Osteoblast (primary cell): Measurements from ENCODE around the gene NRAP. TPM values are rescaled to one million over a fixed set of nuclear protein-coding genes. Genes with fewer than 3 reads are reported as not detected.

Experiments
- DNase-seq: peaks from one replicate; pipeline ENCODE4 v3.0.0; 2011; ENCODE audit warnings: low spot score, mixed read lengths; ENCODE audit not compliant: insufficient read length; ENCODE audit errors: missing footprints
- H2AFZ ChIP-seq: 2 replicates; pipeline ENCODE4 v1.6.0; 2011; ENCODE audit warnings: mild to moderate bottlenecking, low read length
- H3K27ac ChIP-seq: 2 replicates; pipeline ENCODE4 v1.5.1; 2011; ENCODE audit warnings: mild to moderate bottlenecking, low read depth, low read length, moderate library complexity
- H3K27me3 ChIP-seq: 2 replicates; pipeline ENCODE4 v1.6.0; 2012; ENCODE audit warnings: mild to moderate bottlenecking, control low read depth, inconsistent platforms, low read length, moderate library complexity; ENCODE audit not compliant: insufficient read depth
- H3K36me3 ChIP-seq: 2 replicates; pipeline ENCODE4 v1.5.1; 2011; ENCODE audit warnings: mild to moderate bottlenecking, low read length, control low read depth, moderate library complexity; ENCODE audit not compliant: insufficient read depth
- H3K4me1 ChIP-seq: 2 replicates; pipeline ENCODE4 v1.5.1; 2011; ENCODE audit warnings: mild to moderate bottlenecking, low read length, control low read depth, moderate library complexity; ENCODE audit not compliant: insufficient read depth
- H3K4me2 ChIP-seq: 2 replicates; pipeline ENCODE4 v1.6.0; 2011; ENCODE audit warnings: mild to moderate bottlenecking, low read length; ENCODE audit not compliant: insufficient read depth
- H3K4me3 ChIP-seq: fragments of 200-600 bp; sonication (generic); 3 replicates; pipeline ENCODE4 v1.5.1; 2012; ENCODE audit warnings: mild to moderate bottlenecking, low read length, inconsistent platforms; ENCODE audit not compliant: insufficient read depth
- H3K79me2 ChIP-seq: 2 replicates; pipeline ENCODE4 v1.6.0; 2012; ENCODE audit warnings: mild to moderate bottlenecking, low read length, control low read depth, inconsistent platforms; ENCODE audit not compliant: insufficient read depth
- H3K9me3 ChIP-seq: 2 replicates; pipeline ENCODE4 v1.5.1; 2011; ENCODE audit warnings: low read depth, low read length, control low read depth
- H4K20me1 ChIP-seq: 2 replicates; pipeline ENCODE4 v1.6.0; 2012; ENCODE audit warnings: mild to moderate bottlenecking, low read length, control low read depth; ENCODE audit not compliant: insufficient read depth
- total RNA-seq: library from RNA; depleted of rRNA; stranded (reverse); fragments of >200 nt; gene quantifications from 2 replicates; pipeline ENCODE4 v1.2.3, GENCODE V29; 2012
- TF ChIP-seq, protein P1 (sequence below): IDR thresholded peaks from 2 replicates; pipeline ENCODE4 v1.5.1; 2011; ENCODE audit warnings: mild to moderate bottlenecking, low read depth, low read length, moderate library complexity; ENCODE audit errors: extremely low read depth

Gene NRAP
- total RNA-seq, 1 donor = not detected

GRCh38 chr10:113679463-113680189 is 15.8 kb upstream of the NRAP start, which contains the start of gene CASP7:
CASP7 (plus strand) TSS chr10:113679912; CDS start chr10:113697494, 17,582 bp downstream.
- peak; percentile 90 for DNase-seq
- Histone ChIP-seq H3K4me2 (peak within 1 kb of the TSS; percentile 92), H4K20me1 (peaks cover 14% of the 10 kb centered on the region), H3K79me2 (peaks cover 30% of the 10 kb centered on the region), H3K4me3 (peak within 1 kb of the TSS; percentile 100), H3K4me1 (peaks cover 11% of the 10 kb centered on the region), H3K27ac (peak within 1 kb of the TSS; percentile 86), H3K36me3 (no peaks in the 10 kb centered on the region), H3K27me3 (no peaks in the 10 kb centered on the region), H2AFZ (peak within 1 kb of the TSS; percentile 100), H3K9me3 (no peaks in the 10 kb centered on the region)
- TF ChIP-seq, protein P1, sequence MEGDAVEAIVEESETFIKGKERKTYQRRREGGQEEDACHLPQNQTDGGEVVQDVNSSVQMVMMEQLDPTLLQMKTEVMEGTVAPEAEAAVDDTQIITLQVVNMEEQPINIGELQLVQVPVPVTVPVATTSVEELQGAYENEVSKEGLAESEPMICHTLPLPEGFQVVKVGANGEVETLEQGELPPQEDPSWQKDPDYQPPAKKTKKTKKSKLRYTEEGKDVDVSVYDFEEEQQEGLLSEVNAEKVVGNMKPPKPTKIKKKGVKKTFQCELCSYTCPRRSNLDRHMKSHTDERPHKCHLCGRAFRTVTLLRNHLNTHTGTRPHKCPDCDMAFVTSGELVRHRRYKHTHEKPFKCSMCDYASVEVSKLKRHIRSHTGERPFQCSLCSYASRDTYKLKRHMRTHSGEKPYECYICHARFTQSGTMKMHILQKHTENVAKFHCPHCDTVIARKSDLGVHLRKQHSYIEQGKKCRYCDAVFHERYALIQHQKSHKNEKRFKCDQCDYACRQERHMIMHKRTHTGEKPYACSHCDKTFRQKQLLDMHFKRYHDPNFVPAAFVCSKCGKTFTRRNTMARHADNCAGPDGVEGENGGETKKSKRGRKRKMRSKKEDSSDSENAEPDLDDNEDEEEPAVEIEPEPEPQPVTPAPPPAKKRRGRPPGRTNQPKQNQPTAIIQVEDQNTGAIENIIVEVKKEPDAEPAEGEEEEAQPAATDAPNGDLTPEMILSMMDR = no peak

- peaks cover 12% of the 10 kb centered on the region for H3K4me1 ChIP-seq
- no peaks in the 10 kb centered on the region for H3K79me2 ChIP-seq
- H3K36me3 ChIP-seq = no peaks in the 10 kb centered on the region
- peaks cover 4% of the 10 kb centered on the region for H3K27me3 ChIP-seq
- peak; percentile 66 for DNase-seq
- TF ChIP-seq, protein P1 = no peak
- H2AFZ ChIP-seq = no peak overlapping the region
- H3K4me2 ChIP-seq = no peak overlapping the region
- peaks cover 4% of the 10 kb centered on the region for H3K9me3 ChIP-seq
- H3K27ac ChIP-seq = no peak overlapping the region
- no peak overlapping the region for H3K4me3 ChIP-seq
- H4K20me1 ChIP-seq = no peaks in the 10 kb centered on the region
These were observed 2.9 kb upstream of the NRAP start for GRCh38 chr10:113666682-113667252.

- Histone ChIP-seq H3K4me2 (no peak overlapping the region), H3K27ac (no peak overlapping the region), H3K4me1 (peaks cover 12% of the 10 kb centered on the region), H3K4me3 (no peak overlapping the region), H4K20me1 (no peaks in the 10 kb centered on the region), H3K9me3 (peaks cover 4% of the 10 kb centered on the region), H3K27me3 (no peaks in the 10 kb centered on the region), H3K36me3 (no peaks in the 10 kb centered on the region), H3K79me2 (no peaks in the 10 kb centered on the region), H2AFZ (no peak overlapping the region)
- TF ChIP-seq, protein P1 = no peak
- no peak for DNase-seq
These were observed 2.0 kb upstream of the NRAP start for GRCh38 chr10:113665806-113666354.

- Histone ChIP-seq H4K20me1 (no peaks in the 10 kb centered on the region), H3K27ac (no peak overlapping the region), H3K79me2 (no peaks in the 10 kb centered on the region), H3K4me3 (no peak overlapping the region), H2AFZ (no peak overlapping the region), H3K4me1 (peaks cover 12% of the 10 kb centered on the region), H3K36me3 (no peaks in the 10 kb centered on the region), H3K9me3 (no peaks in the 10 kb centered on the region), H3K4me2 (no peak overlapping the region), H3K27me3 (no peaks in the 10 kb centered on the region)
- no peak for DNase-seq
- TF ChIP-seq, protein P1 = no peak
These were observed 1.5 kb upstream of the NRAP start for GRCh38 chr10:113665352-113665751.
